GM21723 (cell line): ENCODE data around the gene KCTD19.
A peak's percentile ranks its signal among the peaks of the same experiment; 100 is the strongest.

Experiments
- ATAC-seq: cut with Tn5 transposase; IDR thresholded peaks from one replicate; pipeline ENCODE4 v1.9.1; 2021; ENCODE audit warnings: mild to moderate bottlenecking, moderate library complexity; ENCODE audit not compliant: unreplicated experiment

KCTD19 gene

DNA sequence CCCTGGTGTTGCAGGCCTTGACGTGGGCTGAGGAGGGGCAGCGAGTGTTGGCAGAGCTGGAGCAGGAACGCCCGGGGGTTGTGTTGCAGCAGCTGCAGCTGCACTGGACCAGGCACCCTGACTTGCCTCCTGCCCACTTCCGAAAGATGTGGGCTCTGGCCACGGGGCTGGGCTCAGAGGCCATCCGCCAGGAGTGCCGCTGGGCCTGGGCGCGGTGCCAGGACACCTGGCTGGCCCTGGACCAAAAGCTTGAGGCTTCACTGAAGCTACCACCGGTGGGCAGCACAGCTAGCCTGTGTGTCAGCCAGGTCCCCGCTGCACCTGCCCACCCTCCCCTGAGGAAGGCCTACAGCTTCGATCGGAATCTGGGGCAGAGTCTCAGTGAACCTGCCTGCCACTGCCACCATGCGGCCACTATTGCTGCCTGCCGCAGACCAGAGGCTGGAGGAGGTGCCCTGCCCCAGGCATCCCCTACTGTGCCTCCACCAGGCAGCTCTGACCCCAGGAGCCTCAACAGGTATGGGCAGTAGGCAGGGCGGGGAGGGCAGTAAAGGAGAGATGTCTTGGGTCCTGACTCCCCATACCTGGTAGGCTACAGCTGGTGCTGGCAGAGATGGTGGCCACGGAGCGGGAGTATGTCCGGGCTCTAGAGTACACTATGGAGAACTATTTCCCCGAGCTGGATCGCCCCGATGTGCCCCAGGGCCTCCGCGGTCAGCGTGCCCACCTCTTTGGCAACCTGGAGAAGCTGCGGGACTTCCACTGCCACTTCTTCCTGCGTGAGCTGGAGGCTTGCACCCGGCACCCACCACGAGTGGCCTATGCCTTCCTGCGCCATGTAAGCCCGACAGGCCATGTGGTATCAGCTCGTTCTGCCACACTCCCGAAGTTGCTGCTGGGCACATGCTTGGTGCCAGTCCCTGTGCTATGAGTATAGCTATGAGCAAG, 41.6 kb downstream of the KCTD19 start:
- no peak for ATAC-seq

DNA sequence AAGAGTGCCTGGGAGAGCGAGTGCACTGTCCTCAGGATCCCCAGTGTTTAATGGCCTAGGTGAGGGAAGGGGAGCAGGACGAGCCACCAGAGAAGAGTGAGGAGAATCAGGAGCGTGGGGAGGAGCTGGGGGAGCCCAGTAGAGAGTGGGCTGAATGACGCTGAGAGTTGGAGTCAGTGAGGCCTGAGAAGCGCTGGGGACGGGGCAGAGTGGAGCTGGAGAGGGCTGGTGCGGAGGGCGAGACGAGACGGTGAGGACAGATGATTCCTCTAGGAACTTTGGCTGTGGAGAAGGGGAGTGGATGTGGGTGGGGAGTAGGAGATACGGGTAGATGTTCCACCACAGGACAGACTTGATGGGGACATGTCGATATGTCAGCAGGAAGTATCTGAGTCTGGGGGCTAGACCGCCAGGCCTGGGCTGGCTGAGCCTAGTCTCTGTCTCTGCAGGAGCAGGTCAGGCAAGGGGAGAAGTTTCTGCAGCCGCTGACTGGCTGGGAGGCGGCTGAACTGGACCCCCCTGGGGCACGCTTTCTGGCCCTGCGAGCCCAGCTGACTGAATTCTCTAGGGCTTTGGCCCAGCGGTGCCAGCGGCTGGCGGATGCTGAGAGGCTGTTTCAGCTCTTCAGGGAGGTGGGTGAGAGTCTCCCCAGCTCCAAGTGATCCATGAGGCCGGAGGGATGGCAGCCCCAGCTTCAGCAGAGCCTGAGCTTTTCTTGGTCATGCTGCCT, 42.5 kb downstream of the KCTD19 start:
- no peak for ATAC-seq

DNA sequence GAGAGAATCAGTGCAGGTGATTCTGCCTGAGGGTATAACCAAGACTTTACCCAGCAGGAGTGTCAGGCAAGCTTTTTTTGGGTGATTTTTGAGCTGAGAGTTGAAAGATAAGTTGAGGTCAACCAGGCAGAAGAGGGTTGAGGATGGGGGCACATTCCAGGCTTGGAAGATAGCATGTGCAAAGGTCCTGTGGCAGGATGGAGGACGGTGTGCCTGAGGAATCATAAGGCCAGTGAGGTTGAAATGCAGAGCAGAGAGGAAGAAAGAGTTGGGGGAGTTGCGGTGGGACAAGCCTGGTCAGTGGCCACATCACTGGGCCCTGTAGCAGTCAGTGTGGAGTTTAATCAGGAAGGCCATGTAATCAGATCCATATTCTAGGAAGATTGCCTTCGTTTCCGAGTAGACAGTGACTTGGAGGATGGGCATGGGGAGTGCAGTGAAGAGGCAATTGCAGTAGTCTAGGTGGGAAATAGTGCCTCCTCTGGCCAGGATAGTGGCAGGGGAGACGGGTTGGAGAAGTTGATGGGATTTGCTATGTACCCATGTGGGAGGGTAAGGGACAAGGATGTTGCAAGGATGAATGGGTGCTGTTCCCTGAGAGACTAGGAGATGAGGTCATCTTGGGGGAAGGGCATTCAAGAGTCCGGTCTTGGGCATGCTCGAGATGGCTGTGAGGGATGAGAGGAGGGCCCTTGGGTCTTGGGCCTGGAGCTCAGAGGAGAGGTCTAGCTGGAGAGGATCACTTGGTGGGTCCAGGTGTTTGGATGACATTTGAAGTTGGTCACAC, 43.3 kb downstream of the KCTD19 start:
- ATAC-seq = no peak

DNA sequence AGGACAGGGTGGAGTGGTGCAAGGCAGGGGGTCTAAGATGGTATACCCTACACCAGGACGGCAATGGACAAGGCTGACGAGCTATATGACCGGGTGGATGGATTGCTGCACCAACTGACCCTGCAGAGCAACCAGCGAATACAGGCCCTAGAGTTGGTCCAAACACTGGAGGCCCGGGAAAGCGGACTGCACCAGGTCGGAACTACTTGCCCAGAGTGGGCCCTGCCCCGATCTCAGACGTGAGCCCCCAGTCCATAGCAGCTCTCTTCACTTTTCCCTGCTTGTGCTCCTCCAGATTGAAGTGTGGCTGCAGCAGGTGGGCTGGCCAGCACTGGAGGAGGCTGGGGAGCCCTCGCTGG, 44.1 kb downstream of the KCTD19 start:
- no peak for ATAC-seq

DNA sequence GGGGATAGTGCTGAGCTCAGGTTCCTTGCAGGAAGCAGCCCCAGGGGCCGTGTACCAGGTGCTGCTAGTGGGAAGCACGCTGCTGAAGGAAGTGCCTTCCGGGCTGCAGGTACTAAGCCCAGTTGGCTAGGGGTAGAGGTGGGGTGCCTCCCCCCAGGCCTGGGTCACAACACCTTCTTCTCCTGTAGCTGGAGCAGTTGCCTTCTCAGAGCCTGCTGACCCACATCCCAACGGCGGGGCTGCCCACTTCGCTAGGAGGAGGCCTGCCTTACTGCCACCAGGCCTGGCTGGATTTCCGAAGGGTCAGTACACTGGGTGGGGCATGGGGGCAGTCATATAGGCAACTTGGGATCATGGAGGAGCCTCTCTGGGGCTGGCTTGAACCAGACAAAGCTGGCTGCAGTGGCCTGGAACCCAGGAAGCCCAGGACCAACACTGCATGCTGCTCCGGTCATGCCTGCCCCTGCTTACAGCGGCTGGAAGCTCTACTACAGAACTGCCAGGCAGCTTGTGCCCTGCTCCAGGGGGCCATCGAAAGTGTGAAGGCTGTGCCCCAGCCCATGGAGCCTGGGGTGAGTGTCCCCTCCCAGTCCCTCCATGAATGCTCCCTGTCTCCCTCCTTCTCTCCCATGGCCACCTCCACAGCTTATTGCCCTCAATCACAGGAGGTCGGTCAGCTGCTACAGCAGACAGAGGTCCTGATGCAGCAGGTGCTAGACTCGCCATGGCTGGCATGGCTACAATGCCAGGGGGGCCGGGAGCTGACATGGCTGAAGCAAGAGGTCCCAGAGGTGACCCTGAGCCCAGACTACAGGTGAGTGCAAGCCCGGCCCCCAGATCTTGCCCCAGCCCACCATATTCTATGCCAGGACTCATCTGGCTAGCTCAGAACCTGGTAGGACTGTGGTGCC, 44.8 kb downstream of the KCTD19 start:
- ATAC-seq = no peak

DNA sequence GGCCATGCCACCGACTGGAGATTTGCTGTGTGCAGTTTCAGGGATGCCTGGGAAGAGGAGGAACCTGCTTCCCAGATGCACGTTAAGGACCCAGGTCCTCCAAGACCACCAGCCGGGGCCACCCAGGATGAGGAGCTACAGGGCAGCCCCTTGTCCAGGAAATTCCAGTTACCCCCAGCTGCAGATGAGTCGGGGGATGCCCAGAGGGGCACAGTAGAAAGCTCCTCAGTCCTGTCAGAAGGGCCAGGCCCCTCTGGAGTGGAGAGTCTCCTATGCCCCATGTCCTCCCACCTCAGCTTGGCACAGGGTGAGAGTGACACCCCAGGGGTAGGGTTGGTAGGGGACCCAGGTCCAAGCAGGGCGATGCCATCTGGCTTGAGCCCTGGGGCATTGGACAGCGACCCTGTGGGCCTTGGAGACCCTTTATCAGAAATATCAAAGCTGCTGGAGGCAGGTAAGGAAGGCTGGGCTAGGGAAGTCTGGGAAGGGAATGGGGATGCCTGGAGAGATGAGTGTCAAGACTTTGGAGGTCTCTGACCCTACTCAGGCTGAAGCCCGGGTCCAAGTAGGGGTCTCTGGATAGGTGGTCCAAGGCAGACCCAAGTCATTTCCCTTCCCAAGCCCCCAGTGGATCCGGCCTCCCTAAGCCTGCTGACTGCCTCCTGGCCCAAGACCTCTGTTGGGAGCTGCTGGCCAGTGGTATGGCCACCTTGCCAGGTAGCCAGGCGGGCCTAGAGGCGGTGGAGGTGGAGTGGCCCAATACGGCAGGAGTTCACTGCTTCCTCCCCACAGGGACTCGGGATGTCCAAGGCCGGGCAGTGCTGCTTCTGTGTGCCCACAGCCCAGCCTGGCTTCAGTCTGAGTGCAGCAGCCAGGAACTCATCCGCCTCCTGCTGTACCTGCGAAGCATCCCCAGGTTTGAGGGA, 46.2 kb downstream of the KCTD19 start:
- ATAC-seq = no peak

DNA sequence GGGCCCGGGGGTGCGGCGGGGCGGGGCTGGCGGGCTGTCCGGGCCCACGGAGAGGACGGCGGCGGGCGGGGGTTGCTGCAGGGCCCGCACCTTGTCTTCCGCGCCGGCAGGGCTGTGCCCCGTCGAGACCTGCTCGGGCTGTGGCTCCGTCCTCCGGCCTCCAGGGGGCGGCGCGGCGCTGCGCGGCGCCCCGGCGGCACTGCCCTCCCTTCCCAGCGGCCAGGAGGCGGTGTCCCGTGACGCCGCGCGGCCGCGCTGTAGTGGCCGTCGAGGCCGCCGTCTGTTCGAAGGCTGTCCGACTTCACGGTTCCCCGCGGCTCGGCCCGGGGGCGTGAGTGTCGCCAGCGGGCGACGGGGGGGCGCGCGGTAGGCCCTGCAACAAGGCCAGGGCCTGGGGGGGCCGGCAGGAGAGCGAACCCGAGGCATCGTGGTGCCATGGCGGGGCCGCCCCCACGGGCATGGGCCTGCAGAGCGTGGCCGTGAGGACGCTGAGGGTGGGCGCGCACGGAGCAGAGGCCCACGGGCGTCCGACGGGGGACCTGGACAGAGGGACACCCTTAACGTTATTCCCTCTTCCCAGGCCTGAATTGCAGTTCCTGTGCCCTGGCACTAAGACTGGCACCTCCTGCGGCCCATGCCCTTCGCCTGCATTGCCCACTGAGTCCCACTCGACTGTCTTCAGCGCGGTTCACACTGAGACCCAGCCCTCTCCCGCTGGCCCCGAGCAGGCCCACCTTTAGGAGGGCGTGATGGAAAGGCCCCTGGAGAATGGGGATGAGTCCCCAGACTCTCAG, 47.0 kb downstream of the KCTD19 start, which contains the start of gene PLEKHG4:
Gene PLEKHG4 (plus strand): TSS at position 237 of the 794 bp plus-strand sequence. CDS start 513 bp downstream, at position 750.
- ATAC-seq = peak; percentile 84

DNA sequence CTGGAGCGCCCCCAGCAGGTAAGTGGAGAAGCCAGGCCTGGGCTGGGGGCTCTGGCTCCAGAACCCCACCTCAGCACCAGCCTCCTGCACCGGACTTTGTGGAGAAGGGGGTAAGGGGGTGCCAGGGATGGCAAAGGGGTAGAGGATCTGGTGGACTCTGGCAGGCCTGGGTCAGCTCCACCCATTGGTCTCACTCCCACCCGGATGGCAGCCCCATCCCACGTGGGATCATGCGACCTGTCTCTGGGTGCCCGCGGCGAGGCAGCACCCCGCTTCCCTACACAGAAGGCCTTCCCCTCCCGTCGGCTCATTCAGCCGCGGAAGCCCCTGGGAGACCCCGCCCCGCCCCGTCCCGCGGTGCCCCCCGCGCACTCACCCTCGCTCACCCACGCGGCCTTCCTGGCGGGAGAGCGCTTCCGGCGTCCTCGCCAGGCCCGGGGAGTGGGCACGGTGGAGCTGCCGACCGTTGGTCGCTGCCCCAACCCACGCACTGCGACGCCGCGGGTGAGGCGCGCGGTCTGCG, 47.7 kb downstream of the KCTD19 start:
- ATAC-seq = peak; percentile 44

DNA sequence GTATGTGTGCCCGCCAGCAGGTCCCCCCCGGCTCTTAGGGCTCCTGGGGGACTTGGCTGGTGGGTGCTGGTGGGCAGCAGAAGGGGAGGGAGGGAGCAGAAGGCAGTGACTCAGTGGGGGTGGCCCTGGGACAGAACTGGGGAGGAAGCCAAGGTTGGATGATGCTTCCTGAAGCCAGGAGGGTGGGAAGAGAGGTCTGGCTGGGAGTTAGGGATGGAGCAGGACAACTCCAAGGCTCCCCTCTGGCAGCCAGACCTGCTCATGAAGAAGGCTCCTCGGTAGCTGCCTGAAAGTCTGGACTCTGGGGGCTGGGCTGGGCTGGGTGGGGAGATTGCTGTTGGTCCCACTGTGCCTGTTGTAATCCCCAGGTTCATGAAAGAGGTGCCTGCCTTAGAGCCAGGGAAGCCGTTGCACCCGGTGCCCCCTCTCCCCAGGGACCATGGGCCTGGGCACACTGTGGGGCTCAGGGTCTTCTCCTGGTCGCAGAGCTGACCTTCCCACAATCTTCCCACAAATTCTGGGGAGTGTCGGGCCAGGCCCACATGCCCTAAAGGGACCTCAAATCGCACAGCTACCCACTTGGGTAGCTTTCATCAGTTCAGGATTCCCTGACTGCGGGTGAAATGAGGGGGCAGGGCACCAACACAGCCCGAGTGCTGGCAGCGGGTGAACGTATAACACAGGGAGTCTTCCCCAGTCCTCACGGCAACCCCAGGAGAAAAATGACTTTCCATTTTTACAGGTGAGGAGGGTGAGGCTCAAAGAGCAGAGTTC, 48.4 kb downstream of the KCTD19 start:
- ATAC-seq = no peak

DNA sequence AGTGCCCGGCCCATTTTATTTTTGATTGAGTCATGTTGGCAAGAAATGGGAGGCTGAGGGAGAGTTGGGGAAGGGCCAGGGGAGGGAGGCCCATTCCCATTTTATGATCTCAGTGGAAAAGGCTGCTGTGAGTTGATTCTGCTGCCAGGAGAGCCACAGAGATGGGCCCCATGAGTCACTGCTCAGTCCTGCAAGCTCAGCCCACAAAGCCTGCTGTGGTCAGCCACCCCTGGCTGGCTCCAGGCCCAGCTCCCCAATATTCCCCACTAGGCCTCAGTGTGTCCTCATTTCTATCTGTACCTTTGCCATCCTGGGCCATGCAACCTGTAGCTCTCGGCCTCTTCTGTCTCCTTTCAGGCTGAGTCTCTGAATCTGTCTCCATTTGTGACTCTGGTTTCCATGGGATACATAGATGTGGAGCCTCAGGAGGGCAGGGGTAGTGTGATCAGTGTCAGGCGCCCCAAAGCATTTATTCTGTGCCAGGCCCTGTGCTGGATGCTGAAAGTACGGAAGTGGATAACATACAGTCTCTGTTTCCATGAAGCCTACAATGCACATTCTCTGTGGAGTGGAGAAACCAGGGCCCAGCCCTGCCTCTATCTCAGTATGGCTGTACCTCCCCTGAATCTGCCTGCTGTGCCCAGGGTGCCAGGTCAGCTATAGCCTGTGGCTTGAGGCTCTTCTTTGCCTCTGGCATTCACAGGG, 49.1 kb downstream of the KCTD19 start:
- ATAC-seq = no peak

DNA sequence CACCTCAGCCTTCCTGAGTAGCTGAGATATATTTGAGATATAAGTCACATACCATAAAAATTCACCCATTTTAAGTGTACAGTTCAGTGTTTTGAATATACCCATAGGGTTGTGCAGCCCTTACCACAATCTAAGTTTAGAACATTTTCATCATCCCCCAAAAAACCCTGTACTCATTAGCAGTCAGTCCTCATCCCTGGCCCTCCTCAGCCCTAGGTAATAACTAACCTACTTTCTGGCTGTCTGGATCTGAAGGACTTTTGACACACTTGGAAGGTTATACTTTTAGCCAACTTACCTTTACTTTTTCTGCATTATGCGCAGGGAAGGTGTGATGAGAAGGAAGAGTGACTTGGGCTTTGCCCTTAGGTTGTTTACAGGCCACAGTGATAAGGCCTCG, 51.2 kb downstream of the KCTD19 start:
- no peak for ATAC-seq

DNA sequence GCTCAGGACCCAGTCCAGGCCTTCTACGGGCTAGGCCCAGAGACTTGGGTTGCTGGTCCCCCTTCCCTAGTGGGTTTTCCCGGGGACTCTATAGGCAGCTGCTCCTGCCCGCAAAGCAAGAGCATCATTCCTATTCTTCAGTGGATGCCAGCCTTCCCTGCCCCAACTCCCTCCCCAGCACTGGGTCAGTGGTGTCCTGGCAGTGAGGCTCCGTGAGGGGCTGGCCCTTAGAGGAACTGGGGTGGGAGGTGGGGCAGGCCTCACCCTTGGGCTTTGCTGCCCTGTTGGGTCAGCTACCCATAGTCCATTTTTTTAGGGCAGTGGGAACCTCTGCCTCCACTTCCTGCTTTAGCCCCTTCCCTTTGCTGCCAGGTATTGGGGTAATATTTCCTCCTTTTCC, 55.1 kb downstream of the KCTD19 start:
- no peak for ATAC-seq

DNA sequence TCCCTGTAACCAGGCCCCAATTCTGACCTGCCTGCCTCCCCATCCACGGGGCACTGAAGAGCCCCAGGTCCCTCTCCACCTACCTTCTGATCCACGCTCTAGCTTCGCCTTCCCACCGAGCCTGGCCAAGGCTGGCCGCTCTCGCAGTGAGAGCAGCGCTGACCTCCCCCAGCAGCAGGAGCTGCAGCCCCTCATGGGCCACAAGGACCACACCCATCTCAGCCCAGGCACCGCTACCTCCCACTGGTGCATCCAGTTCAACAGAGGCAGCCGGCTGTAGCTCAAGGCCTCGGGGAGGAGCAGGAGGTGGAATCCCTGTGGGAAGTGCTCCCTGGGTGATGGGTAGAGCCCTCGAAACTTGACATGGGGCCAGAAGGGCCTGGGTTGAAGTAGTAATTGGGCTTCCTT, 55.6 kb downstream of the KCTD19 start:
- no peak for ATAC-seq

DNA sequence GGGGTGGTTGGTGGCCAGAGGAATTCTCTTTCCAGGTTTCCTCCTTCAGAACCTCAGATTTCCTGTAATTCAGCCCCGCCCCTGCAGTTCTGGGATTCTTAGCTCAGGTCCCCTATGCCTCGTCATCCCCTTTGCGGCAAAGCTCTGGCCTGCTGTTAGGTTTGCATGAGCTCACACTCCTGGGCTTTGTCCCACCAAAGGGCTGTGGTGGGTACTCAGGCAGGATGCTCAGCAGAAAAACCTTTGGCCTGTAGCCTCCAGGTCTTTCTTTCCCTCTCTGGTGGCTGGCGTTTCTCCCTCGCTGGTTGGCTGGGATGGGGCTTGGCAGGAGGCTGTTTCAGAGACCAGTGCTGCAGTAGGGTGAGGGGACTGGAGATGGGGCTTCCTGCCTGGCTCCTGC, 56.8 kb downstream of the KCTD19 start:
- no peak for ATAC-seq

DNA sequence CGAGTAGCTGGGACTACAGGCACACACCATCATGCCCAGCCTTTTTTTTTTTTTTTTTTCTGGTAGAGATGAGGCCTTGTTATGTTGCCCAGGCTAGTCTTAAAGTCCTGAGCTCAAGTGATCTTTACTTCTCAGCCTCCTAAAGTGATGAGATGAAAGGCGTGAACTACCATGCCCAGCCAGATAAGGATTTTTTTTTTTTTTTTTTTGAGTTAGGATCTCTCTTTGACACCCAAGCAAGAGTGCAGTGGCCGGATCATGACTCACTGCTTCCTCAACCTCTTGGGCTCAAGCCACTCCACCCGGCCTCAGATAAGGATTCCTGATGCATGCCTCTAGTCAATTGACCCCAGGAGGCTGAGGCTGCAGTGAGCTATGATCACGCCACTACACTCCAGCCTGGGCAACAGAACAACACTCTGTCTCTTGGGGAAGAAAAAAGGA, 58.4 kb downstream of the KCTD19 start:
- no peak for ATAC-seq

DNA sequence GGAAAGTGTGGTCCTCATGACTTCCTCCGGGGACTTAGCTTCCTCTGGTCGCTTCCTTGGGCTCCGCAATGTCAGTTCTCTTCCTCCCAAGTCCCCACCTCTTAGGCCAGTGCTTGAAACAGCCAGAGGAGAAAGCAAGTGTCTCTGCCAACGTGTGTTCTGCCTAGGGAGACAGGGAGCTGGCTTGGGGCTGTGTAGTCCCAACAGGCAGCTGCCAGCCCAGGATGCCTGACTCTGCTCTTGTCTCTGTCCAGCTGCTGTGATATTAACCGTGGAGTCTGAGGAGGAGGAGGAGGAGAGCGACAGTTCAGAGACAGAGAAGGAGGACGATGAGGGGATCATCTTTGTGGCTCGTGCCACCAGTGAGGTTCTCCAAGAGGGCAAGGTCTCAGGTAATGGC, 60.7 kb downstream of the KCTD19 start:
- no peak for ATAC-seq

DNA sequence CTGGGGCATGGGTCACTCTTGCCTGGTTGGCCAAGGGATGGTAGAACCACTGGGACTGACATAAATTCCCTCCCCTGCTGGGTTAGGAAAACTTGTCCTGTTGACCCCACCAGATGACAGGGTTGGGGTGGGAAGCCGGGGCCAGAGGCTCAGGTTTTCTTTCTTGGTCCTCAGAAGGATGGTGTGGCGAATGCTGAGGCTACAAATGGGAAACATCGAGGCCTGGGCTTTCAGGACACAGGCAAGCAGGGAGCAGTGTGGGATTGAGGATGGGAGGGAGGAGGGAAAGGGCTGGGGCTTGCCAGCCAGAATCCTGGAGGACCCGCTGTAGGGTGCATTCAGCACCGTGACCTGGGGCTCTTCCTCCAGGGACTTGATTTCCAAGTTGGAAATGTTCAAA, 61.7 kb downstream of the KCTD19 start:
- no peak for ATAC-seq
